ENCODE results near the gene CD47. TPM values are rescaled to one million over a fixed set of nuclear protein-coding genes. Genes with fewer than 3 reads are reported as not detected.

CD47 gene
- total and polyA plus RNA-seq, 8 donors: 142 to 356 (median 187) TPM

DNA sequence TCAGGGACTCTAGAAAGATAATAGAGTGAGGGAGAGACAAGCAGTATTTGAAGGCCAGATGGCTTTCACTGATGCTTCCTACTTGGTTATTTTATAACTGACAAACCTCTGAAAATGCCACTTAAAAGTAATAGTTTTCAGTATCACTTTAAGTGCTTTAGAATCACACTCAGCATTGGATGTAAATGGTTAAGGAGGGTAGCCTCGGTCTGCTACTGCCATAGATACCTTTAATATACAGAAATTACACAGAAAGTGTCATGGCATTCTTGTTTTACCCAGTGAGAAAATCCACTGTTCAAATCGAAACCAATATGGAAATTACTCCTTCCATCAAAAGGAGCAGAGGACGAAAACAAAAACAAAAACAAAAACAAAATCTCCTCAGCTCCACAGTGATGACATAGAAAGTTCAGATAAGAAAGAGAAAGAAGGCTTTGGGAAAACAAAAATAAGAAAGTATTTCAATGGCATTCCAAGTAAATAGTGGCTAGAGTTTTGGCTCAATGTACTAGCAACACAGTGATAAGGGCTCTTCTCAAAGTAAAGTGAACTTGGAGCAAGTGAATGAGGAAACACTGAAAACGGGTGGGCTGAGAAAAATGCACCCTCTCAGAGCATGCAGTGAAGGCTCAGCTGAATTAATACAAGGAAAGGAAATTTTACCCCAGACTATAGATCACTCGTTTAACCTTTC is 43.2 kb upstream of the CD47 start:
- Histone ChIP-seq H3K36me3 (no peaks in the 10 kb centered on the region), H3K27ac (peak overlapping the region; percentile 73 to 80), H3K27me3 (no peaks in the 10 kb centered on the region), H3K4me1 (peaks cover 11 to 42% of the 10 kb centered on the region in 2 donors), H3K4me3 (no peak overlapping the region), H3K9me3 (no peaks in the 10 kb centered on the region)
- ATAC-seq: peak; percentile 37
- intact Hi-C loops (cut with DNase I): no loop called here
- DNase-seq: no peak
- TF ChIP-seq, protein P1, sequence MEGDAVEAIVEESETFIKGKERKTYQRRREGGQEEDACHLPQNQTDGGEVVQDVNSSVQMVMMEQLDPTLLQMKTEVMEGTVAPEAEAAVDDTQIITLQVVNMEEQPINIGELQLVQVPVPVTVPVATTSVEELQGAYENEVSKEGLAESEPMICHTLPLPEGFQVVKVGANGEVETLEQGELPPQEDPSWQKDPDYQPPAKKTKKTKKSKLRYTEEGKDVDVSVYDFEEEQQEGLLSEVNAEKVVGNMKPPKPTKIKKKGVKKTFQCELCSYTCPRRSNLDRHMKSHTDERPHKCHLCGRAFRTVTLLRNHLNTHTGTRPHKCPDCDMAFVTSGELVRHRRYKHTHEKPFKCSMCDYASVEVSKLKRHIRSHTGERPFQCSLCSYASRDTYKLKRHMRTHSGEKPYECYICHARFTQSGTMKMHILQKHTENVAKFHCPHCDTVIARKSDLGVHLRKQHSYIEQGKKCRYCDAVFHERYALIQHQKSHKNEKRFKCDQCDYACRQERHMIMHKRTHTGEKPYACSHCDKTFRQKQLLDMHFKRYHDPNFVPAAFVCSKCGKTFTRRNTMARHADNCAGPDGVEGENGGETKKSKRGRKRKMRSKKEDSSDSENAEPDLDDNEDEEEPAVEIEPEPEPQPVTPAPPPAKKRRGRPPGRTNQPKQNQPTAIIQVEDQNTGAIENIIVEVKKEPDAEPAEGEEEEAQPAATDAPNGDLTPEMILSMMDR (IDR thresholded peaks at IDR 0.05): no peak

DNA sequence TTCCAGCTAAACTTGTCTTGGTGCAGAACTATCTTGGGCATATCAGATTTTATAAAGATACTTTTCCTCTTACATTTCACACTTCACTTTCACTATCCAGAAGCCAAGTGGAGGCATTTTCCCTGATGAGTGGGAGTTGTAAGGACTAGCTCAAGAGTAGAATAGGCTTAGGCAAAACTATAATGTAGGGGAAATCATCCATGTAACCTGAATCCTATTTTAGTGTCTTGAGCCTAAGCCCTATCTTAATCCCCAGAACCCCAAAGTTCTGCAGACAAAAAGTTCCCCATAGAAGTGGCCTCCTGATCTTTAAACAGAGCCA is 42.2 kb upstream of the CD47 start:
- H3K27ac ChIP-seq: peak overlapping the region; percentile 73 to 80
- TF ChIP-seq, protein P1 (IDR thresholded peaks at IDR 0.05): no peak
- ATAC-seq: peak; percentile 2
- no peaks in the 10 kb centered on the region for H3K36me3 ChIP-seq
- no peak for DNase-seq
- no peaks in the 10 kb centered on the region for H3K27me3 ChIP-seq
- H3K9me3 ChIP-seq: no peaks in the 10 kb centered on the region
- intact Hi-C loops (cut with DNase I): no loop called here
- H3K4me1 ChIP-seq: peaks cover 11 to 42% of the 10 kb centered on the region in 2 donors
- no peak overlapping the region for H3K4me3 ChIP-seq

DNA sequence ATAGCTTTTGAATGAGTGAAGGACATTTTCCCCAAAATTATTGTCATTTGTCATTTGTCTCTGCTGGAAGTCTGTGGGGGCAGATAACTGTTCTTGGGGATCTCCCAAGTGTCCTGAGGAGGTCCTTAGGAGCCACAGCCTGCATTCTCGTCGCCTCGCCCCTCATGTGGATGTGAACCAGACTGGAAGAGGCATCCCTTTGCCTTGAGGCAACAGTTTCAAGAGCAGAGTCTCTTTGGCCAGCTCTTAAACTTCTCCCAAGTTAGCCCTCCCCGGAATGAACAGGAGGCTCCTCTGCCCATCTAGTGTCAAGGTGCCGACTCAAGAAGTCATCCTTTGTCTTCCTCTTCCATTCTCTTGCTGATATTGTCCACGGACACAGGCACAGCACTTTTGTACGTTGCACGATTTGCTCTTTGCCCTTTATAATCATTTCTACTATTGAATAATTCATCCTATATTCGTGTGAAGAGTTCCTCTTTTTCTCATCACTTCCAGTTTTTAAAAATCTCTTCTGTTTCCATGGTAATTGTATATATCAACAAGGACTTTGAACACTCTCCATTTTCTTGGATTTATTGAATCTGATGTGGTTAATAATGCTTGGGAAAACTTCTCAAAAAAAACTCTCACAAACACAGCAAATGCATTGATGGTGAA is 40.8 kb upstream of the CD47 start:
- TF ChIP-seq, protein P1 (IDR thresholded peaks at IDR 0.05): no peak
- ATAC-seq (no peak), DNase-seq (no peak)
- H3K27ac ChIP-seq: peak overlapping the region in 1 of 2 donors; percentile 73
- H3K4me3 ChIP-seq: no peak overlapping the region
- H3K27me3 ChIP-seq: no peaks in the 10 kb centered on the region
- intact Hi-C loops (cut with DNase I): no loop called here
- no peaks in the 10 kb centered on the region for H3K9me3 ChIP-seq
- peaks cover 11 to 56% of the 10 kb centered on the region in 2 donors for H3K4me1 ChIP-seq
- no peaks in the 10 kb centered on the region for H3K36me3 ChIP-seq

DNA sequence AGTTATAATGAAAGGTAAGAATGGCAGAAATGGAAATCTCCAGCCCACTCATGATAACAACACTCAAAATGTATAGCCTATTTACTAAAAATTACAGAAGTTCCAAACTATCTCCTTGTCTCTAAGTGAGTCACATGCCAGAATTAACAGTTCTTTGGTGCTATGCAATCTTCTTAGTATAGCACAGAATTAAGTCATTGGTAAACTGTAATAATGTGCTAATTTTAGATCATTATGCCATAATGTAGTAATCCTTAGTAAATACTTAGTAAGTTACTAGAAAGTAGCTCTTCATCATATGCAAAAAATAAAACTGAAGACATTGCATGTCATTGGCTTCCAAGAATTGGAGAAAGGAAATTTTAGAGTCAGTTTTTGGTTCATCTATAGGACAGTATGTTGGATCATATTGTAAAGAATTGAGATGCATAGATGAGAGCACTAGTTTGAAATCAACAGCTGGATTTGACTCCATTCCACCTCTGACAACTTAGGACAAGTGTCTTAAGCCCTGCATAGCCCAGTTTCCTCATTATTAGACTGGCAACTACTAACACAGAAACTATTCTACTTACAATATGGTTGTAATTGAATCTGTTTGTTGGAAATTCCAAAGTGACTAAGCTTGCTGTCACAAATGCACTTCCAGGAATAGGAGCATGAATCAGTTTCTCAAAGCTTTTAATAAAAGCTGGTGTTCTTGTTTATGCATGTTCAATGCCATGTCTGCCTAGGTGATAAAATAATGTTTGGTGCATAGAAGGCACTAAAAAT is 40.1 kb upstream of the CD47 start:
- DNase-seq: no peak
- TF ChIP-seq, protein P1 (IDR thresholded peaks at IDR 0.05): no peak
- ATAC-seq: peak; percentile 26
- Histone ChIP-seq H3K9me3 (no peaks in the 10 kb centered on the region), H3K27ac (peak overlapping the region in 1 of 2 donors; percentile 73), H3K27me3 (no peaks in the 10 kb centered on the region), H3K36me3 (no peaks in the 10 kb centered on the region), H3K4me1 (peaks cover 11 to 61% of the 10 kb centered on the region in 2 donors), H3K4me3 (no peak overlapping the region)
- intact Hi-C loops (cut with DNase I): no loop called here

DNA sequence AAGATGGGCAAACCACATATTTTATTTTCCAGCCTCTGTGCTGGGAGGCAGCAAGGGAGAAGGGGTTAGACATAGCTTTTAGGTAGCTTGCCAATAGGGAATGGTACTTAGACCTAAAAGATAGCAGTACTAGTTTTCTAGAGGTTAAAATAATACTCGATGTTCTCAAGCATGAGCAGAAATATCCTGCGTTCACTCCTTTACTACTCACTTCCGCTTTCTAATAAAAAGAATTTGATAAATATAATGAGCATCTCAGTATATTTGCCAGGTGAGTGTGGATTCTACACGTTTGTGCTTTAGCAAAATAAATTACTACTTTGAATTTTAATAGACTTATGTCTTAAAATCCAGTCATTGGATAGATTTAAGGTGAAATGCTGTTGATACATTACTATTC is 39.4 kb upstream of the CD47 start:
- no peaks in the 10 kb centered on the region for H3K27me3 ChIP-seq
- no peaks in the 10 kb centered on the region for H3K9me3 ChIP-seq
- ATAC-seq (no peak), DNase-seq (no peak)
- no peak overlapping the region for H3K4me3 ChIP-seq
- no peaks in the 10 kb centered on the region for H3K36me3 ChIP-seq
- H3K4me1 ChIP-seq: peaks cover 11 to 68% of the 10 kb centered on the region in 2 donors
- intact Hi-C loops (cut with DNase I): no loop called here
- TF ChIP-seq, protein P1 (IDR thresholded peaks at IDR 0.05): no peak
- peak overlapping the region in 1 of 2 donors; percentile 73 for H3K27ac ChIP-seq

All from left lung (tissue), 10 donors.